Measurements from ENCODE around the gene ZMAT5.

GRCh38 chr22:29788339-29789279, 21.8 kb upstream of the ZMAT5 start:
- no peak for TF ChIP-seq PAX5 (IDR thresholded peaks at IDR 0.05; ENCODE audit: insufficient read depth, low read length, severe bottlenecking)
- no peak for TF ChIP-seq POLR2AphosphoS5 (IDR thresholded peaks at IDR 0.05; ENCODE audit: low read depth, low read length)
